Ovary (tissue), 9 donors: ENCODE results near the gene VWA2. TPM values are rescaled to one million over a fixed set of nuclear protein-coding genes. Genes with fewer than 3 reads are reported as not detected.

Experiments
- DNase-seq, 5 donors: peaks; one replicate each; pipeline ENCODE4 v3.0.0-alpha.2; 2019 to 2020
- H3K27ac ChIP-seq, 2 donors: fragments of 200-600 bp; one replicate each; pipeline versions ENCODE4 v1.5.1 to v1.8.0; 2019 to 2022
- H3K27me3 ChIP-seq: fragments of 200-600 bp; one replicate; pipeline ENCODE4 v1.8.0; 2022
- H3K36me3 ChIP-seq: fragments of 200-600 bp; sonication (generic); one replicate; pipeline ENCODE4 v1.5.1; 2019
- H3K4me1 ChIP-seq: one replicate; pipeline ENCODE4 v1.8.1; 2013; ENCODE audit warnings: mild to moderate bottlenecking, moderate library complexity; ENCODE audit not compliant: insufficient read depth
- H3K4me3 ChIP-seq: fragments of 200-600 bp; sonication (generic); one replicate; pipeline ENCODE4 v1.5.1; 2017
- H3K9me3 ChIP-seq, 2 donors: fragments of 200-600 bp in 1 of 2; sonication (generic) in 1 of 2; one replicate each; pipeline versions ENCODE4 v1.5.1 to v1.8.1; 2013 to 2019; ENCODE audit warnings: mild to moderate bottlenecking in 1 of 2, moderate library complexity in 1 of 2
- EP300 ChIP-seq: sonication (generic); formaldehyde crosslinking; IDR thresholded peaks from one replicate; pipeline ENCODE4 v1.6.1; 2017; ENCODE audit warnings: antibody characterized with exemption
- POLR2A ChIP-seq: fragments of 450-650 bp; IDR thresholded peaks from one replicate; pipeline ENCODE4 v1.6.1; 2017; ENCODE audit warnings: antibody characterized with exemption, mild to moderate bottlenecking, moderate library complexity
- WGBS, 3 donors: extraction: QIAGEN DNeasy Blood & Tissue Kit in 1 of 3; methylation state at CpG; one replicate each; pipeline versions ENCODE4 v1.1.5 to v1.1.7; 2013 to 2017; 5-methylcytosine and 5-hydroxymethylcytosine counted together
- intact Hi-C, 4 donors: fragments of 100-400 bp; cut with DNase I; formaldehyde crosslinking; loops; one replicate each; pipeline versions ENCODE4 v1.11.0 to v1.15.1; 2022 to 2023
- polyA plus RNA-seq, 2 donors: library from polyadenylated mRNA; stranded (reverse); fragments of 200-250 nt in 1 of 2; fragments of 350-450 nt in 1 of 2; fragmentation: Illumina TruSeq in 1 of 2; extraction: RNeasy Lipid Tissue Mini Kit (QIAGEN cat#74804) in 1 of 2; gene quantifications; one replicate each; pipeline ENCODE4 v1.2.3, GENCODE V29; 2013 to 2014
- total RNA-seq, 7 donors: library from RNA; depleted of rRNA in 2 of 7; stranded (reverse); fragments of >200 nt in 2 of 7; fragmentation: NEBNext Ultra II Directional in 3 of 7; extraction: Animal tissue kit (Norgen Biotek cat#: 25700) in 3 of 7; gene quantifications; one replicate each; pipeline versions ENCODE4 v1.1.0 to v1.2.4, GENCODE V29; 2016 to 2023
- TF ChIP-seq, protein P1 (sequence below), 3 donors: fragments of 450-650 bp in 2 of 3; fragments of 200-600 bp in 1 of 3; IDR thresholded peaks; one replicate each; pipeline versions ENCODE4 v1.5.1 to v1.8.0; 2016 to 2022; ENCODE audit warnings: antibody characterized with exemption in 3 of 3, mild to moderate bottlenecking in 1 of 3
- donor health status: DM: no; HTN: no; CAD: no; lungs with moderate emphysema.
- donor health status: DM: no; HTN: no; CAD: no.
- donor health status: Bipolar disorder and iron deficiency.
- donor health status: DM: yes; HTN: yes; CAD: no.
- donor health status: DM: no; HTN: no; CAD: no.
- donor health status: DM: yes; HTN: yes; CAD: no.

VWA2 gene
- total and polyA plus RNA-seq, 9 donors, result 0.04 to 11.1 (median 0.72) TPM; not detected in 2

DNA sequence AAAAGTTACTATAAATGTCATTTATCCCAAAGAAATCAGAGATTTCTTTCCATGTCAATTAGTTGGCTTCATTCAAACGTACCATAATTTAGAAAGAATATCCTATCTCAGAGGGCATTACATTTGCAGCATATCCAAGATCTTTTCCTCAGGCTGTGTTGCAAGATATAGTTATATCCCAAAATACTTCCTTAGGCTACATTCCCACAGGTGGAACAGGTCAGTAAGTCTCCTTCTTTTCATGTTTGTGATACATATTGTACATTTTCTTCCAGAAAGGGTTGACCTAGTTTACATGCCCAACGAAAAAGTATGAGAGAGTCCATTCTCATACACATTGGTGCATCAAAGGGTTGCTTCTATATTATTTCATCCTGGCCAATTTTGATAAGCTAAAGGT is 26.9 kb upstream of the VWA2 start:
- no peaks in the 10 kb centered on the region for H3K9me3 ChIP-seq
- no peaks in the 10 kb centered on the region for H3K27me3 ChIP-seq
- 79 to 93% (median 81%) methylated on average over 2 of the region's 2 CpGs for WGBS, 3 donors
- H3K4me1 ChIP-seq, result no peaks in the 10 kb centered on the region
- no peak overlapping the region for H3K4me3 ChIP-seq
- intact Hi-C loops, result no loop called here
- H3K36me3 ChIP-seq, result no peaks in the 10 kb centered on the region
- no peak overlapping the region for H3K27ac ChIP-seq
- DNase-seq, result no peak
- no peak for TF ChIP-seq POLR2A
- no peak for TF ChIP-seq EP300
- TF ChIP-seq, protein P1, sequence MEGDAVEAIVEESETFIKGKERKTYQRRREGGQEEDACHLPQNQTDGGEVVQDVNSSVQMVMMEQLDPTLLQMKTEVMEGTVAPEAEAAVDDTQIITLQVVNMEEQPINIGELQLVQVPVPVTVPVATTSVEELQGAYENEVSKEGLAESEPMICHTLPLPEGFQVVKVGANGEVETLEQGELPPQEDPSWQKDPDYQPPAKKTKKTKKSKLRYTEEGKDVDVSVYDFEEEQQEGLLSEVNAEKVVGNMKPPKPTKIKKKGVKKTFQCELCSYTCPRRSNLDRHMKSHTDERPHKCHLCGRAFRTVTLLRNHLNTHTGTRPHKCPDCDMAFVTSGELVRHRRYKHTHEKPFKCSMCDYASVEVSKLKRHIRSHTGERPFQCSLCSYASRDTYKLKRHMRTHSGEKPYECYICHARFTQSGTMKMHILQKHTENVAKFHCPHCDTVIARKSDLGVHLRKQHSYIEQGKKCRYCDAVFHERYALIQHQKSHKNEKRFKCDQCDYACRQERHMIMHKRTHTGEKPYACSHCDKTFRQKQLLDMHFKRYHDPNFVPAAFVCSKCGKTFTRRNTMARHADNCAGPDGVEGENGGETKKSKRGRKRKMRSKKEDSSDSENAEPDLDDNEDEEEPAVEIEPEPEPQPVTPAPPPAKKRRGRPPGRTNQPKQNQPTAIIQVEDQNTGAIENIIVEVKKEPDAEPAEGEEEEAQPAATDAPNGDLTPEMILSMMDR (IDR thresholded peaks at IDR 0.05), result no peak

DNA sequence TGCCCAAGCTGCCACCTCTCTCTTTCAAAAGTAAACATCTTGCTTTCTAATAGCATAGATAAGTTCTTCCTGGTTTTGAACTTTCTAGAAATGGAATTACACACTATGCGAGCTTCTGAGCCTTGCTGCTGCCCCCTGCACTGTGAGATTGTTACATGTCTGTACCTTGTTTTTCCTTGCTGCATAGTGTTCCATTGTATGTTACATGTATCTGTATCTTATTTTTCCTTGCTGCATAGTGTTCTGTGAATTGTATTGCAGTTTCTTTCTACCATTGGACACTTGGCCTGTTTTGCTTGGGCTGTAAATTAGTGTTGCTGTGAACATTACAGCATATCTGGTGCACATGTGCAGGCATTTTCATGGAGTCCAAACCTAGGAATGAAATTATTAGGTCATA is 24.0 kb upstream of the VWA2 start:
- TF ChIP-seq, protein P1 (IDR thresholded peaks at IDR 0.05), result no peak
- TF ChIP-seq EP300, result no peak
- no peak for TF ChIP-seq POLR2A
- H3K27me3 ChIP-seq, result no peaks in the 10 kb centered on the region
- H3K9me3 ChIP-seq, result no peaks in the 10 kb centered on the region
- H3K27ac ChIP-seq, result no peak overlapping the region
- WGBS, 3 donors, result 89 to 94% (median 90%) methylated on average over 1 of the region's 1 CpG
- H3K4me3 ChIP-seq, result no peak overlapping the region
- DNase-seq, result no peak
- no peaks in the 10 kb centered on the region for H3K36me3 ChIP-seq
- H3K4me1 ChIP-seq, result no peaks in the 10 kb centered on the region
- intact Hi-C loops, result no loop called here

DNA sequence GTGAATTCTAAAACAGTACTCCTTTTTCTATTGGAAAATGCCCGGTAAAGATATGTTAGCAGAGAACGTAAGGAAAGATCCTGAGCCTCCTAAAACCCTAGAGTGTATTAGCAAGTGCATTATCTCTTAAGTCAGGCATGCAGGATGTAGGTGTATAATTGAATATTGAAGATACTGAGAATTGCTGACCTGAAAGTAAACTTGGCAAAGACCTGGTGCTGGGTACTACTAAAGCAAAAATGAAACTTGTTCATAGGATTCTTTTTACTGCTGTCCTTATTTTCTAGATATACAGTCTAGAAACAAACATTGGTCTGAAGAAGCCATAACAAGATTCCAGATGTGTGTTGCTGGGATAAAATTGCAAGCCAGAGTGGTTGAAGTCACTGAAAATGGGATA is 18.8 kb upstream of the VWA2 start:
- intact Hi-C loops, result no loop called here
- H3K36me3 ChIP-seq, result no peaks in the 10 kb centered on the region
- DNase-seq, result no peak
- no peaks in the 10 kb centered on the region for H3K4me1 ChIP-seq
- H3K9me3 ChIP-seq, result no peaks in the 10 kb centered on the region
- WGBS, 3 donors, result 40 to 72% (median 58%) methylated on average over 2 of the region's 2 CpGs
- no peaks in the 10 kb centered on the region for H3K27me3 ChIP-seq
- H3K4me3 ChIP-seq, result no peak overlapping the region
- TF ChIP-seq EP300 (no peak), POLR2A (no peak)
- no peak overlapping the region for H3K27ac ChIP-seq

DNA sequence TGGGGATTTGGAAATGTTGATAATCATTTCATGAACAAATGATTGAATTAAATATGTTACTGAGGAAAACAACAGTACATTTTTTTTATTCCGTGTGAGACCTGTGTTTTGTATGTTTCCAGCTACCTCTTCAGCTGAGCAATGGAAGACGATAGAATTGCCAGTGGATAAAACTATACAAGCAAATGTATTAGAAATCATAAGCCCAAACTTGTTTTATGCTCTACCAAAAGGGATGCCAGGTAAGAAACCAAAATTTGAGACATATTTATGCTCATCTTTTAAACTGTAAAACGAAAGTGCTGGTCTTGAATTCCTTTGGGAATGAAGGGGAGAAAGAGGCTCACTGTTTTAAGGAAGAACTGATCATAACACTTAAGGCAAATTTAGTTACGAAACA is 17.8 kb upstream of the VWA2 start:
- Histone ChIP-seq H3K27me3 (no peaks in the 10 kb centered on the region), H3K27ac (no peak overlapping the region), H3K9me3 (no peaks in the 10 kb centered on the region), H3K4me1 (no peaks in the 10 kb centered on the region), H3K36me3 (no peaks in the 10 kb centered on the region), H3K4me3 (no peak overlapping the region)
- TF ChIP-seq EP300 (no peak), POLR2A (no peak)
- TF ChIP-seq, protein P1 (IDR thresholded peaks at IDR 0.05), result no peak
- no peak for DNase-seq
- intact Hi-C loops, result no loop called here
- WGBS, 3 donors, result 70 to 76% (median 76%) methylated on average over 4 of the region's 4 CpGs

DNA sequence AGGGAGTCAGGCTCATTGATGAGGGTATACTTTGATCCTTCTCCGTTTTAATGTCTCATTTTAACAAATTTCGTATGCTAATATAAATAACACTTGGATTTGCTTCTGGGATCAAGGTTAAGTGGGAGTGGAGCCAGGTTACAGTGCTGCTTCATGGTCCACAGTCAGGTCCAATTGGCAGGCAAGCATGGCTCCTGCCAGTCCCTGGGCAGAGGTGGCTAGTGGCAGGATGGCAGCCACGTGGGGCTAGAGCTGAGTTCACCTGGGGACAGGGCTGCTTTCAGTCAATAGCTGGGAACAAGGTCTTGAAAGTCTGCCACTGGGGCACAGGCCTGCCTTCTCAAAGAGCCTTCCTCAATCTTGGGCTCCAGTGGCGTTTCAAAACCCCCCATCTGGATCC is 16.0 kb upstream of the VWA2 start:
- TF ChIP-seq POLR2A (no peak), EP300 (no peak)
- TF ChIP-seq, protein P1 (IDR thresholded peaks at IDR 0.05), result no peak
- Histone ChIP-seq H3K4me3 (no peak overlapping the region), H3K27ac (no peak overlapping the region), H3K4me1 (no peaks in the 10 kb centered on the region), H3K27me3 (no peaks in the 10 kb centered on the region), H3K36me3 (no peaks in the 10 kb centered on the region), H3K9me3 (no peaks in the 10 kb centered on the region)
- no peak for DNase-seq
- intact Hi-C loops, result no loop called here
- 68 to 82% (median 72%) methylated on average over 4 of the region's 4 CpGs for WGBS, 3 donors
